Measurements from ENCODE around the gene TMEM183A.

DNA sequence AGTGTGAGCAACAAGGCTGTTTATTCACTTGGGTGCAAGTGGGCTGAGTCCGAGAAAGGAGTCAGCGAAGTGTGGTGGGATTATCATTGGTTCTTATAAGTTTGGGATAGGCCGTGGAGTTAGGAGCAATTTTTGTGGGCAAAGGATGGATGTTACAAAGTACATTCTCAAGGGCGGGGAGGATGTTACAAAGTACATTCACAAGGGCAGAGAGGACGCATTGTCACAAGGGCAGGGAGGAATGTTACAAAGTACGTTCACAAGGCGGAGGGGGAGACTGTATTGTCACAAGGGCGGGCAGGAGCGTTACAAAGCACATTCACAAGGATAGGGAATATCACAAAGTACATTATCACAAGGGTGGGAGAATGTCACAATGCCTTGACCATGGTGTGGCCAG is 5.2 kb upstream of the TMEM183A start:
- TF ChIP-seq, protein P1, sequence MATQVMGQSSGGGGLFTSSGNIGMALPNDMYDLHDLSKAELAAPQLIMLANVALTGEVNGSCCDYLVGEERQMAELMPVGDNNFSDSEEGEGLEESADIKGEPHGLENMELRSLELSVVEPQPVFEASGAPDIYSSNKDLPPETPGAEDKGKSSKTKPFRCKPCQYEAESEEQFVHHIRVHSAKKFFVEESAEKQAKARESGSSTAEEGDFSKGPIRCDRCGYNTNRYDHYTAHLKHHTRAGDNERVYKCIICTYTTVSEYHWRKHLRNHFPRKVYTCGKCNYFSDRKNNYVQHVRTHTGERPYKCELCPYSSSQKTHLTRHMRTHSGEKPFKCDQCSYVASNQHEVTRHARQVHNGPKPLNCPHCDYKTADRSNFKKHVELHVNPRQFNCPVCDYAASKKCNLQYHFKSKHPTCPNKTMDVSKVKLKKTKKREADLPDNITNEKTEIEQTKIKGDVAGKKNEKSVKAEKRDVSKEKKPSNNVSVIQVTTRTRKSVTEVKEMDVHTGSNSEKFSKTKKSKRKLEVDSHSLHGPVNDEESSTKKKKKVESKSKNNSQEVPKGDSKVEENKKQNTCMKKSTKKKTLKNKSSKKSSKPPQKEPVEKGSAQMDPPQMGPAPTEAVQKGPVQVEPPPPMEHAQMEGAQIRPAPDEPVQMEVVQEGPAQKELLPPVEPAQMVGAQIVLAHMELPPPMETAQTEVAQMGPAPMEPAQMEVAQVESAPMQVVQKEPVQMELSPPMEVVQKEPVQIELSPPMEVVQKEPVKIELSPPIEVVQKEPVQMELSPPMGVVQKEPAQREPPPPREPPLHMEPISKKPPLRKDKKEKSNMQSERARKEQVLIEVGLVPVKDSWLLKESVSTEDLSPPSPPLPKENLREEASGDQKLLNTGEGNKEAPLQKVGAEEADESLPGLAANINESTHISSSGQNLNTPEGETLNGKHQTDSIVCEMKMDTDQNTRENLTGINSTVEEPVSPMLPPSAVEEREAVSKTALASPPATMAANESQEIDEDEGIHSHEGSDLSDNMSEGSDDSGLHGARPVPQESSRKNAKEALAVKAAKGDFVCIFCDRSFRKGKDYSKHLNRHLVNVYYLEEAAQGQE (IDR thresholded peaks at IDR 0.05; ENCODE audit: low read depth), result no peak
- TF ChIP-seq, protein P2, sequence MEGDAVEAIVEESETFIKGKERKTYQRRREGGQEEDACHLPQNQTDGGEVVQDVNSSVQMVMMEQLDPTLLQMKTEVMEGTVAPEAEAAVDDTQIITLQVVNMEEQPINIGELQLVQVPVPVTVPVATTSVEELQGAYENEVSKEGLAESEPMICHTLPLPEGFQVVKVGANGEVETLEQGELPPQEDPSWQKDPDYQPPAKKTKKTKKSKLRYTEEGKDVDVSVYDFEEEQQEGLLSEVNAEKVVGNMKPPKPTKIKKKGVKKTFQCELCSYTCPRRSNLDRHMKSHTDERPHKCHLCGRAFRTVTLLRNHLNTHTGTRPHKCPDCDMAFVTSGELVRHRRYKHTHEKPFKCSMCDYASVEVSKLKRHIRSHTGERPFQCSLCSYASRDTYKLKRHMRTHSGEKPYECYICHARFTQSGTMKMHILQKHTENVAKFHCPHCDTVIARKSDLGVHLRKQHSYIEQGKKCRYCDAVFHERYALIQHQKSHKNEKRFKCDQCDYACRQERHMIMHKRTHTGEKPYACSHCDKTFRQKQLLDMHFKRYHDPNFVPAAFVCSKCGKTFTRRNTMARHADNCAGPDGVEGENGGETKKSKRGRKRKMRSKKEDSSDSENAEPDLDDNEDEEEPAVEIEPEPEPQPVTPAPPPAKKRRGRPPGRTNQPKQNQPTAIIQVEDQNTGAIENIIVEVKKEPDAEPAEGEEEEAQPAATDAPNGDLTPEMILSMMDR (IDR thresholded peaks at IDR 0.05 in 2 of 3, conservative IDR thresholded peaks at IDR 0.05 in 1 of 3; ENCODE audit: borderline replicate concordance in 1 of 3, insufficient read depth in 1 of 3, low read depth in 2 of 3, low read length in 2 of 3), result no peak
